ENCODE measurements around the gene C4B.
"Not testable (repeated sequence)": the region's sequence is repeated elsewhere in the genome, so short reads cannot be mapped to it uniquely, and the experiment has no call there.

The C4B gene

DNA sequence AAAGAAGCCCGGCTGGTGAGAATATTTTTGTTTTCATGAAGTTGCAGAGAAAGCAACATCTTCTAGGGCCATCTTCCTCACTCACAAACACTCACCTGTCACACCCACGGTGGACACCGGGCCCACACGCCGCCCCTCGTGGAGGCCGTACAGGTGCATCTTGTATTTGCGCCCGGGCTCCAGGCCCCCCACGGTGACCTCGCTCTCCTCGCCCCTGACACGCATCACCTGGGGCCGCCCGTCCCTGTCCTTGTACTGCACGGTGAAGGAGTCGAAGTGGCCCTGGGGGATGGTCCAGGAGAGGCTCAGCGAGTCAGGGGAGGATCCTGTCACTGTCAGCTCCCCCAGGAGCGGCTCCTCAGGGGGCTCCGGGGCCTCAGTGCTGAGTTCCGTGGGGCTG, 41.2 kb downstream of the C4B start:
- H3K4me2 ChIP-seq (ENCODE audit: low read length, poor library complexity, severe bottlenecking); H2BK15ac ChIP-seq (ENCODE audit: low read depth, poor library complexity, severe bottlenecking); H3K9me3 ChIP-seq (ENCODE audit: control insufficient read depth, low read length); H3K18ac ChIP-seq (ENCODE audit: low read depth in 1 of 2, low read length in 2 of 2); H3K4ac ChIP-seq (ENCODE audit: low read depth in 1 of 2, low read length in 2 of 2); H3K14ac ChIP-seq (ENCODE audit: low read length in 2 of 2); H3K27ac ChIP-seq (ENCODE audit: low read length, poor library complexity, severe bottlenecking); H4K91ac ChIP-seq (ENCODE audit: low read length); H3K4me1 ChIP-seq (ENCODE audit: control insufficient read depth, insufficient read depth, low read depth, low read length); DNase-seq; H2BK12ac ChIP-seq (ENCODE audit: low read length in 2 of 2); H4K8ac ChIP-seq (ENCODE audit: low read length); H3K23ac ChIP-seq (ENCODE audit: low read length in 2 of 2); H3K9ac ChIP-seq (ENCODE audit: low read length); H2AFZ ChIP-seq (ENCODE audit: low read depth, low read length); H3K79me1 ChIP-seq (replicated peaks; ENCODE audit: low read length, poor library complexity, severe bottlenecking); H3K4me3 ChIP-seq (ENCODE audit: insufficient read depth in 1 of 2, low read depth in 1 of 2, low read length in 2 of 2); H2BK5ac ChIP-seq (ENCODE audit: low read depth, low read length, poor library complexity, severe bottlenecking); H2BK120ac ChIP-seq (ENCODE audit: low read depth, low read length); H2AK5ac ChIP-seq (ENCODE audit: low read length, severe bottlenecking): not testable (repeated sequence)
- 95% methylated on average over 16 of the region's 21 CpGs for WGBS
- Histone ChIP-seq H3K27me3 (ENCODE audit: control insufficient read depth in 1 of 2, insufficient read depth in 1 of 2, low read length in 2 of 2) (peaks cover 0 to 56% of the 10 kb centered on the region in 2 experiments), H3K36me3 (ENCODE audit: control insufficient read depth in 1 of 2, insufficient read depth in 2 of 2, low read depth in 1 of 2, low read length in 2 of 2) (peaks cover 0 to 81% of the 10 kb centered on the region in 2 experiments)

- no peak overlapping the region for H3K9ac ChIP-seq (ENCODE audit: low read length)
- no peak overlapping the region for H3K4me3 ChIP-seq (ENCODE audit: insufficient read depth in 1 of 2, low read depth in 1 of 2, low read length in 2 of 2)
- H3K36me3 ChIP-seq (ENCODE audit: control insufficient read depth in 1 of 2, insufficient read depth in 2 of 2, low read depth in 1 of 2, low read length in 2 of 2) = peaks cover 0 to 81% of the 10 kb centered on the region in 2 experiments
- no peak overlapping the region for H3K27ac ChIP-seq (ENCODE audit: low read length, poor library complexity, severe bottlenecking)
- H3K4me2 ChIP-seq (ENCODE audit: low read length, poor library complexity, severe bottlenecking) = no peak overlapping the region
- H4K91ac ChIP-seq (ENCODE audit: low read length) = no peak overlapping the region
- no peaks in the 10 kb centered on the region for H3K79me1 ChIP-seq (replicated peaks; ENCODE audit: low read length, poor library complexity, severe bottlenecking)
- H3K27me3 ChIP-seq (ENCODE audit: control insufficient read depth in 1 of 2, insufficient read depth in 1 of 2, low read length in 2 of 2) = peaks cover 0 to 51% of the 10 kb centered on the region in 2 experiments
- H3K9me3 ChIP-seq (ENCODE audit: control insufficient read depth, low read length) = no peaks in the 10 kb centered on the region
- no peak overlapping the region for H2BK15ac ChIP-seq (ENCODE audit: low read depth, poor library complexity, severe bottlenecking)
- no peak overlapping the region for H2BK5ac ChIP-seq (ENCODE audit: low read depth, low read length, poor library complexity, severe bottlenecking)
- DNase-seq = no peak
- H2BK120ac ChIP-seq (ENCODE audit: low read depth, low read length) = no peak overlapping the region
- WGBS = 87% methylated on average over 7 of the region's 7 CpGs
- no peak overlapping the region for H2BK12ac ChIP-seq (ENCODE audit: low read length in 2 of 2)
- no peak overlapping the region for H3K4ac ChIP-seq (ENCODE audit: low read depth in 1 of 2, low read length in 2 of 2)
- no peaks in the 10 kb centered on the region for H3K4me1 ChIP-seq (ENCODE audit: control insufficient read depth, insufficient read depth, low read depth, low read length)
- no peak overlapping the region for H3K23ac ChIP-seq (ENCODE audit: low read length in 2 of 2)
- no peak overlapping the region for H3K18ac ChIP-seq (ENCODE audit: low read depth in 1 of 2, low read length in 2 of 2)
- H3K14ac ChIP-seq (ENCODE audit: low read length in 2 of 2) = no peak overlapping the region
- H2AFZ ChIP-seq (ENCODE audit: low read depth, low read length) = no peak overlapping the region
- no peak overlapping the region for H2AK5ac ChIP-seq (ENCODE audit: low read length, severe bottlenecking)
- H4K8ac ChIP-seq (ENCODE audit: low read length) = no peak overlapping the region
Observed at GRCh38 chr6:32056254-32056653, 41.7 kb downstream of the C4B start.

GRCh38 chr6:32057966-32058365, 43.4 kb downstream of the C4B start:
- Histone ChIP-seq H3K27me3 (ENCODE audit: control insufficient read depth in 1 of 2, insufficient read depth in 1 of 2, low read length in 2 of 2) (peaks cover 0 to 43% of the 10 kb centered on the region in 2 experiments), H4K8ac (ENCODE audit: low read length) (no peak overlapping the region), H2AK5ac (ENCODE audit: low read length, severe bottlenecking) (no peak overlapping the region), H2BK12ac (ENCODE audit: low read length in 2 of 2) (no peak overlapping the region), H3K4ac (ENCODE audit: low read depth in 1 of 2, low read length in 2 of 2) (no peak overlapping the region), H3K23ac (ENCODE audit: low read length in 2 of 2) (no peak overlapping the region), H3K4me3 (ENCODE audit: insufficient read depth in 1 of 2, low read depth in 1 of 2, low read length in 2 of 2) (no peak overlapping the region), H3K9me3 (ENCODE audit: control insufficient read depth, low read length) (no peaks in the 10 kb centered on the region), H3K4me1 (ENCODE audit: control insufficient read depth, insufficient read depth, low read depth, low read length) (no peaks in the 10 kb centered on the region), H2AFZ (ENCODE audit: low read depth, low read length) (no peak overlapping the region), H3K79me1 (replicated peaks; ENCODE audit: low read length, poor library complexity, severe bottlenecking) (no peaks in the 10 kb centered on the region), H3K18ac (ENCODE audit: low read depth in 1 of 2, low read length in 2 of 2) (no peak overlapping the region), H4K91ac (ENCODE audit: low read length) (no peak overlapping the region), H3K4me2 (ENCODE audit: low read length, poor library complexity, severe bottlenecking) (no peak overlapping the region), H3K36me3 (ENCODE audit: control insufficient read depth in 1 of 2, insufficient read depth in 2 of 2, low read depth in 1 of 2, low read length in 2 of 2) (peaks cover 0 to 79% of the 10 kb centered on the region in 2 experiments), H3K9ac (ENCODE audit: low read length) (peak overlapping the region; percentile 41), H3K14ac (ENCODE audit: low read length in 2 of 2) (no peak overlapping the region), H2BK5ac (ENCODE audit: low read depth, low read length, poor library complexity, severe bottlenecking) (no peak overlapping the region), H2BK120ac (ENCODE audit: low read depth, low read length) (no peak overlapping the region), H3K27ac (ENCODE audit: low read length, poor library complexity, severe bottlenecking) (no peak overlapping the region), H2BK15ac (ENCODE audit: low read depth, poor library complexity, severe bottlenecking) (no peak overlapping the region)
- WGBS = 90% methylated on average over 17 of the region's 17 CpGs
- DNase-seq = no peak

DNA sequence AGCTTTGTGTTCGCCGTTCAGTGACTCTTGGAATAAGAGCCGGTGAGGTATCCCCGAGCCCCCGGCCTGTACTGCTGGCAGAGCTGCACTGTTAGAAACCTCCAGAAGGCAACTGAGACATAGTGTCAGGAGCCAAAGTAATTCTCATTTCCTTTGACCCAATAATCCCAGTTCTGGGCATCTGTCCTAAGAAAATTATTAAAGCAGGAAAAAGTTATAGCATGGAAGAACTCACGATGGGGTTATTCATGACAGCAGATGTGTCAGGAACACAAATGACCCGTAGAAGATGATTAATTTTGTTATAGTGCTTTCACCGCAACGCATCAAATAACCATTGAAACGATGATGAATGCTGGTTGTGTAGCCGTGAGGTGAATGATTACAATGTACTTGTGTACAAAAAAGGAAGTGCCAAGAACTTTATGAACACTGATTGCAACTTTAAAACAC, 43.9 kb downstream of the C4B start:
- Histone ChIP-seq H3K4me1 (ENCODE audit: control insufficient read depth, insufficient read depth, low read depth, low read length) (no peaks in the 10 kb centered on the region), H3K79me1 (replicated peaks; ENCODE audit: low read length, poor library complexity, severe bottlenecking) (no peaks in the 10 kb centered on the region), H3K4ac (ENCODE audit: low read depth in 1 of 2, low read length in 2 of 2) (no peak overlapping the region), H3K9me3 (ENCODE audit: control insufficient read depth, low read length) (no peaks in the 10 kb centered on the region), H3K4me3 (ENCODE audit: insufficient read depth in 1 of 2, low read depth in 1 of 2, low read length in 2 of 2) (no peak overlapping the region), H3K9ac (ENCODE audit: low read length) (peak overlapping the region; percentile 41), H3K36me3 (ENCODE audit: control insufficient read depth in 1 of 2, insufficient read depth in 2 of 2, low read depth in 1 of 2, low read length in 2 of 2) (peaks cover 0 to 79% of the 10 kb centered on the region in 2 experiments), H2BK15ac (ENCODE audit: low read depth, poor library complexity, severe bottlenecking) (no peak overlapping the region), H4K91ac (ENCODE audit: low read length) (no peak overlapping the region), H3K27me3 (ENCODE audit: control insufficient read depth in 1 of 2, insufficient read depth in 1 of 2, low read length in 2 of 2) (peaks cover 0 to 37% of the 10 kb centered on the region in 2 experiments), H3K14ac (ENCODE audit: low read length in 2 of 2) (no peak overlapping the region), H4K8ac (ENCODE audit: low read length) (no peak overlapping the region), H2AFZ (ENCODE audit: low read depth, low read length) (no peak overlapping the region), H3K4me2 (ENCODE audit: low read length, poor library complexity, severe bottlenecking) (no peak overlapping the region), H2BK120ac (ENCODE audit: low read depth, low read length) (no peak overlapping the region), H3K23ac (ENCODE audit: low read length in 2 of 2) (no peak overlapping the region), H3K18ac (ENCODE audit: low read depth in 1 of 2, low read length in 2 of 2) (no peak overlapping the region), H2AK5ac (ENCODE audit: low read length, severe bottlenecking) (no peak overlapping the region), H2BK5ac (ENCODE audit: low read depth, low read length, poor library complexity, severe bottlenecking) (no peak overlapping the region), H2BK12ac (ENCODE audit: low read length in 2 of 2) (no peak overlapping the region), H3K27ac (ENCODE audit: low read length, poor library complexity, severe bottlenecking) (no peak overlapping the region)
- 93% methylated on average over 11 of the region's 11 CpGs for WGBS
- DNase-seq = no peak

Measured in mesenchymal stem cell (in vitro differentiated cells and primary cell).